ENCODE measurements around the gene AGBL1. TPM values are rescaled to one million over a fixed set of nuclear protein-coding genes. Genes with fewer than 3 reads are reported as not detected.

Gene AGBL1
- total RNA-seq, 1 experiment from 2014 or later = not detected

GRCh38 chr15:86178845-86179244 is 99.2 kb downstream of the AGBL1 start:
- Histone ChIP-seq H3K4me1 (replicated peaks; ENCODE audit: insufficient read depth) (no peaks in the 10 kb centered on the region), H3K27me3 (ENCODE audit: insufficient read depth, low read depth) (no peaks in the 10 kb centered on the region), H3K9me3 (ENCODE audit: insufficient read depth, low read depth) (no peaks in the 10 kb centered on the region), H4K20me1 (ENCODE audit: insufficient read depth) (no peaks in the 10 kb centered on the region), H3F3A (ENCODE audit: insufficient read depth, low read depth) (no peaks in the 10 kb centered on the region), H3K4me2 (no peak overlapping the region), H3K27ac (no peak overlapping the region), H3K36me3 (ENCODE audit: low read depth) (no peaks in the 10 kb centered on the region), H3K4me3 (no peak overlapping the region), H2AFZ (no peak overlapping the region), H3K79me2 (ENCODE audit: low read depth) (no peaks in the 10 kb centered on the region), H3K9me2 (ENCODE audit: insufficient read depth) (no peaks in the 10 kb centered on the region)
- ChIA-PET CTCF (no interaction called here), POLR2A (ENCODE audit: unreplicated experiment) (no interaction called here)
- no peak for TF ChIP-seq CTCF (conservative IDR thresholded peaks at IDR 0.05)
- TF ChIP-seq EZH2 (IDR thresholded peaks at IDR 0.05; ENCODE audit: low read depth) = no peak
- intact Hi-C loops (cut with micrococcal nuclease; ENCODE audit: unreplicated experiment) = no loop called here
- no peak for DNase-seq
- no TSS peak for BruUV-seq (replicated peaks)

GRCh38 chr15:86183596-86184491 is 104.2 kb downstream of the AGBL1 start:
- Histone ChIP-seq H3K79me2 (ENCODE audit: low read depth) (no peaks in the 10 kb centered on the region), H3K4me1 (replicated peaks; ENCODE audit: insufficient read depth) (no peaks in the 10 kb centered on the region), H3K9me2 (ENCODE audit: insufficient read depth) (no peaks in the 10 kb centered on the region), H4K20me1 (ENCODE audit: insufficient read depth) (no peaks in the 10 kb centered on the region), H3K9me3 (ENCODE audit: insufficient read depth, low read depth) (no peaks in the 10 kb centered on the region), H2AFZ (no peak overlapping the region), H3K27ac (no peak overlapping the region), H3K4me3 (no peak overlapping the region), H3K27me3 (ENCODE audit: insufficient read depth, low read depth) (no peaks in the 10 kb centered on the region), H3K36me3 (ENCODE audit: low read depth) (no peaks in the 10 kb centered on the region), H3F3A (ENCODE audit: insufficient read depth, low read depth) (no peaks in the 10 kb centered on the region), H3K4me2 (no peak overlapping the region)
- POLR2A ChIA-PET (ENCODE audit: unreplicated experiment) = no interaction called here
- intact Hi-C loops (cut with micrococcal nuclease; ENCODE audit: unreplicated experiment) = no loop called here
- CTCF ChIA-PET = no interaction called here
- TF ChIP-seq EZH2 (IDR thresholded peaks at IDR 0.05; ENCODE audit: low read depth) (no peak), CTCF (conservative IDR thresholded peaks at IDR 0.05) (no peak)
- DNase-seq = no peak
- no TSS peak for BruUV-seq (replicated peaks)

GRCh38 chr15:86193716-86194380 is 114.2 kb downstream of the AGBL1 start:
- CTCF ChIA-PET = no interaction called here
- no peak overlapping the region for H3K4me2 ChIP-seq
- BruUV-seq (replicated peaks) = no TSS peak

More at GRCh38 chr15:86193716-86194380, 114.2 kb downstream of the AGBL1 start:
- Histone ChIP-seq H3K9me2 (ENCODE audit: insufficient read depth) (no peaks in the 10 kb centered on the region), H3K9me3 (ENCODE audit: insufficient read depth, low read depth) (no peaks in the 10 kb centered on the region), H3K36me3 (ENCODE audit: low read depth) (no peaks in the 10 kb centered on the region), H3K79me2 (ENCODE audit: low read depth) (no peaks in the 10 kb centered on the region), H2AFZ (peak overlapping the region; percentile 48; the same call in 1 of the 2 replicates), H3K4me3 (no peak overlapping the region), H4K20me1 (ENCODE audit: insufficient read depth) (no peaks in the 10 kb centered on the region), H3K27ac (no peak overlapping the region), H3K27me3 (ENCODE audit: insufficient read depth, low read depth) (no peaks in the 10 kb centered on the region), H3K4me1 (replicated peaks; ENCODE audit: insufficient read depth) (no peaks in the 10 kb centered on the region), H3F3A (ENCODE audit: insufficient read depth, low read depth) (no peaks in the 10 kb centered on the region)
- intact Hi-C loops (cut with micrococcal nuclease; ENCODE audit: unreplicated experiment) = no loop called here
- TF ChIP-seq CTCF (conservative IDR thresholded peaks at IDR 0.05) (no peak), EZH2 (IDR thresholded peaks at IDR 0.05; ENCODE audit: low read depth) (no peak)
- DNase-seq = no peak
- POLR2A ChIA-PET (ENCODE audit: unreplicated experiment) = no interaction called here

All from PC-9 (cell line).